Smooth muscle cell of the coronary artery (primary cell): Measurements from ENCODE around the gene TTF1. TPM values are rescaled to one million over a fixed set of nuclear protein-coding genes. Genes with fewer than 3 reads are reported as not detected.

Experiments used
- total RNA-seq: library from RNA; depleted of rRNA; stranded (reverse); fragments of >200 nt; gene quantifications from 2 replicates; pipeline ENCODE4 v1.2.3, GENCODE V29; 2014; ENCODE audit warnings: low replicate concordance

The TTF1 gene, protein sequence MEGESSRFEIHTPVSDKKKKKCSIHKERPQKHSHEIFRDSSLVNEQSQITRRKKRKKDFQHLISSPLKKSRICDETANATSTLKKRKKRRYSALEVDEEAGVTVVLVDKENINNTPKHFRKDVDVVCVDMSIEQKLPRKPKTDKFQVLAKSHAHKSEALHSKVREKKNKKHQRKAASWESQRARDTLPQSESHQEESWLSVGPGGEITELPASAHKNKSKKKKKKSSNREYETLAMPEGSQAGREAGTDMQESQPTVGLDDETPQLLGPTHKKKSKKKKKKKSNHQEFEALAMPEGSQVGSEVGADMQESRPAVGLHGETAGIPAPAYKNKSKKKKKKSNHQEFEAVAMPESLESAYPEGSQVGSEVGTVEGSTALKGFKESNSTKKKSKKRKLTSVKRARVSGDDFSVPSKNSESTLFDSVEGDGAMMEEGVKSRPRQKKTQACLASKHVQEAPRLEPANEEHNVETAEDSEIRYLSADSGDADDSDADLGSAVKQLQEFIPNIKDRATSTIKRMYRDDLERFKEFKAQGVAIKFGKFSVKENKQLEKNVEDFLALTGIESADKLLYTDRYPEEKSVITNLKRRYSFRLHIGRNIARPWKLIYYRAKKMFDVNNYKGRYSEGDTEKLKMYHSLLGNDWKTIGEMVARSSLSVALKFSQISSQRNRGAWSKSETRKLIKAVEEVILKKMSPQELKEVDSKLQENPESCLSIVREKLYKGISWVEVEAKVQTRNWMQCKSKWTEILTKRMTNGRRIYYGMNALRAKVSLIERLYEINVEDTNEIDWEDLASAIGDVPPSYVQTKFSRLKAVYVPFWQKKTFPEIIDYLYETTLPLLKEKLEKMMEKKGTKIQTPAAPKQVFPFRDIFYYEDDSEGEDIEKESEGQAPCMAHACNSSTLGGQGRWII
- total RNA-seq, result 8.4 and 8.5 TPM in 2 replicates

DNA sequence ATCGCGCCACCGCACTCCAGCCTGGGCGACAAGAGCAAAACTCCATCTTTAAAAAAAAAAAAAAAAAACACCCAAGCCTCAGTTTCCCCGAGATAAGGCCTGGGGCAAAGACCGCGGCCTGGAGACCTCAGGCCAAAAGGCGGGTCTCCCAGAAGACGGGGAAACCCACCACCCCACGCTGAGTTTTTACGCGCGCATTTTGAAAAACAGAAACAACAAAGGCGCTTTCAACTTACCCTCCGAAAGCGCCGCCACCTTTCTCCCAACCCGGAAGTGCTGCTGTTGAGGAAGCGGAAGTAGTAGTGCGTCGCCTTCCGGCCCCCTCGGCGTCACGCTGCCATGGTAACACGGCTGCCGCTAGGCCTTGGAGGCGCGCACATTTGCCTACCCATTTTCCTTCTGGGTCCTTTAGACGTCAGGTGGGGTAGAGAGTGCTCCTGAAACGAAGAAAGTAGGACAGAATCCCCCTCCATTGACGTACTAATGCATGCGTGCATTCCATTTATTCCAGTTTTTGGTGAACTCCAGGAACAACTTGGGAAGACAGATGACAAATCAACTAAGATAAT is at the start of gene TTF1:
TTF1 (minus strand) TSS at position 287 of the 569 bp plus-strand sequence. CDS start 4,019 bp downstream, outside the sequence.

DNA sequence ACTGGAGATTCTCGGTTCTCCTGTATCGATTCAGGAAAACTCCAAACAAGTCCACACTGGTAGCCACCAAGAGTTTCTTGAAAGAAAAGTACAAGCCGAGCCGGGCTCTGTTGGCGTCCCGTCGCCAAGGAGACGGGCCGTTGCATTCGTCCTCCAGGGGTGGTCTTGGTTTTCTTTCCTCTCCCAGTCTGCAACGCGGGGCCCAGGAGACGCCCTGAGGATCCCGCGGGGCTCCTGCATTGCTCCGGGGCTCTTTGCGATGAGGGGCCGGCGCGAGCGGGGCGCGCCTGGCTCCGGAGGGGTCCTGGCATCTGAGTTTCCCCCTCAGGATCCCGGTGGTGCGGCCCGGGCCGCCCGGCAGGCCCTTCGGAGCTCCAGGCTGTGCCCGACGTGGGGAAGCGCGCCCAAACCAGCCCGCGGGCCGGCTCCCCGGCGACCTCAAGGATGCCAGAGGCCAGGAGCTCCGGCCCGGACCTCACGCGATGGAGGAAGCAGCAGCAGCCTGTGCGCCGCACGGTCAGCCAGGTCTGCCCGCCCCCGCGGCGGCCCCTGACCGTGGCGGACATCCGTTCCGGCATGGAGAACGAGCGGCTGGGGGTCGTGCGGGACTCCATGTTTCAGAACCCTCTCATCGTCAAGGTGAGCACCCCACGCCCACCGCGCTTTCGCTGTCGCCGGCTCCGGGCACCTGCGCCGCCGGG is 3.3 kb upstream of the TTF1 start, which contains the start of gene CFAP77:
CFAP77 (plus strand) TSS at position 384 of the 701 bp plus-strand sequence; CDS start at position 445, 61 bp downstream.

DNA sequence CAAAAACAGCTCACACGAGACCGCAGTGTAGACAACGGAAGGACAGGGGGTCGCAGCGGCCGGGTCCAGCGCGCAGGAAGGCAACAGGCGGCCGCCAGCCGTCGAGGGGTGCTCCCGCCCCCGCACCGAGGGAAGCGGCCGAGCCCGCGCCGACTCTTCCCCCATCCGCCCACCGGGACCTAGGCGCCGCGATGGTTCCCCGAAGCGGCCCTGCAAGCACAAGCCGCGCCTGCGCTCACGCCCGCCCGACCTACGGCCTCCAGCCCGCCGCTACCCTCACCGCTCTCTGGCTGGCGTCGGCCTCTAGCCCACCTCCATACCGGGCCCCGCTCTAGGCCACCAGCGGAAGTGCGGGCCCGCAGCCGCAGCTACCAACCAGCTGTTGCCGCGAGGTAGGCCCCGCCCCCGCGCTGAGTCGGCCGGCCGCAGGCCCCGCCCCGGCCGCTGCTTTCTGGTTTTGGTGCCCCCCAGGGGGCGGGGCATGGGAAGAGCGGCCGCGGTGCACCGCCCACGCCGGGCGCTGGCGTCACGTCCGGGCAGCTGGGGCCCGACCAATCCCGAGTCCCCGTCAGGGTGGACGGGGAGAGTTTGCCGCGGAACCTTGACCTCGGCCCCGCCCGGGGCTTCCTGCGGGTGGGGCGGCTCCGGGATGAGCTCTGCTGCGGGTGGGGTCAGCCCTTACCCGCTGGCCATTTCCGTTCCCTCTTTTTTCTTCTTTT is 51.8 kb downstream of the TTF1 start, which contains the start of gene SETX:
SETX (minus strand) TSS at position 350 of the 719 bp plus-strand sequence. CDS start 5,558 bp downstream, outside the sequence.

Other genes starting within 250 kb of the TTF1 start
- 1.5 and 2.1 TPM in 2 replicates for gene NTNG2, start 244.8 kb downstream of the TTF1 start, total RNA-seq
- 46.5 and 61.0 TPM in 2 replicates for gene SETX, start 51.9 kb downstream of the TTF1 start, total RNA-seq
- not detected in 2 replicates for gene CFAP77, start 3.4 kb upstream of the TTF1 start, total RNA-seq
- gene BARHL1, start 175.8 kb upstream of the TTF1 start, total RNA-seq, result not detected in 2 replicates